Fibroblast of the aortic adventitia (primary cell): ENCODE measurements around the gene ARHGEF10L. TPM values are rescaled to one million over a fixed set of nuclear protein-coding genes. Genes with fewer than 3 reads are reported as not detected.

Experiments
- DNase-seq: peaks from one replicate; pipeline ENCODE4 v3.0.0-alpha.2; 2010; ENCODE audit warnings: low read depth
- H3K4me3 ChIP-seq: 2 replicates; pipeline ENCODE4 v1.5.1; 2011; ENCODE audit warnings: low read depth, mild to moderate bottlenecking, control low read depth, low read length, moderate library complexity
- total RNA-seq: library from RNA; depleted of rRNA; stranded (reverse); fragments of >200 nt; gene quantifications from 2 replicates; pipeline ENCODE4 v1.2.3, GENCODE V29; 2012; ENCODE audit warnings: low replicate concordance
- TF ChIP-seq, protein P1 (sequence below): IDR thresholded peaks from 2 replicates; pipeline ENCODE4 v1.5.1; 2011; ENCODE audit warnings: mild to moderate bottlenecking, low read length, control low read depth, inconsistent platforms; ENCODE audit not compliant: insufficient read depth

Gene ARHGEF10L
- total RNA-seq, 1 donor, result 23.9 TPM

DNA sequence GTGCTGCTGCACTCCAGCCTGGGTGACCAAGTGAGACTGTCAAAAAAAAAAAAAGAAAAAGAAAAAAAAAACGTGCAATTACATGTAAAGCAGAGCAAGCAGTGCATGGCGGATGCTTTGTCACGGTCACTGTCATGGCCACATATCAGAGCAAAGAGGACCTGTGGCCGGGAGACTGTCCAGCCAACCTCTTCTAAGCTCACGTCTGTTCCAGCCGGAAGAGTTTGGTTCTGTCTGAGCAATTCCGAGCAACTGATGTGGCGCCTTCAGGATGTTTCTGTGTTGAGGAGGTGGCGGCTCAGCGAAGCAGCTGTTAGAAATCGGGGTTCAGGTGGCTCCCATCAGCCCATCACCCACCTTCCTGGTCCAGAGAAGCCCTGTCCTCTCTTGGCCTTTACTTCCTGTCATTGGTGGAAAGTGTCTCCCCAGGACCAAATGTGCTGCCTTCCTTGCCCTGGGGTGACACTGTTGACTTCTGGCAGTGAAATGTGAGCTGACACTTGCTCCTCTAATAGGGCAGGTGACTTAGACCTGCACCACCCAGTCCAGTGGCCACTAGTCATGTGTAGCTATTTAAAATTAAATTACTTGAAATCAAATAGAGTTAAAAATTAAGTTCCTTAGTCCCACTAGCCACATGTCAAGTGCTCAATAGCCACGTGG, 59.9 kb downstream of the ARHGEF10L start:
- no peak for DNase-seq
- TF ChIP-seq, protein P1, sequence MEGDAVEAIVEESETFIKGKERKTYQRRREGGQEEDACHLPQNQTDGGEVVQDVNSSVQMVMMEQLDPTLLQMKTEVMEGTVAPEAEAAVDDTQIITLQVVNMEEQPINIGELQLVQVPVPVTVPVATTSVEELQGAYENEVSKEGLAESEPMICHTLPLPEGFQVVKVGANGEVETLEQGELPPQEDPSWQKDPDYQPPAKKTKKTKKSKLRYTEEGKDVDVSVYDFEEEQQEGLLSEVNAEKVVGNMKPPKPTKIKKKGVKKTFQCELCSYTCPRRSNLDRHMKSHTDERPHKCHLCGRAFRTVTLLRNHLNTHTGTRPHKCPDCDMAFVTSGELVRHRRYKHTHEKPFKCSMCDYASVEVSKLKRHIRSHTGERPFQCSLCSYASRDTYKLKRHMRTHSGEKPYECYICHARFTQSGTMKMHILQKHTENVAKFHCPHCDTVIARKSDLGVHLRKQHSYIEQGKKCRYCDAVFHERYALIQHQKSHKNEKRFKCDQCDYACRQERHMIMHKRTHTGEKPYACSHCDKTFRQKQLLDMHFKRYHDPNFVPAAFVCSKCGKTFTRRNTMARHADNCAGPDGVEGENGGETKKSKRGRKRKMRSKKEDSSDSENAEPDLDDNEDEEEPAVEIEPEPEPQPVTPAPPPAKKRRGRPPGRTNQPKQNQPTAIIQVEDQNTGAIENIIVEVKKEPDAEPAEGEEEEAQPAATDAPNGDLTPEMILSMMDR, result no peak
- H3K4me3 ChIP-seq, result no peak overlapping the region

- TF ChIP-seq, protein P1, result no peak
- no peak overlapping the region for H3K4me3 ChIP-seq
- DNase-seq, result no peak
These were observed 60.4 kb downstream of the ARHGEF10L start for GRCh38 chr1:17599954-17600300.

- no peak overlapping the region for H3K4me3 ChIP-seq
- DNase-seq, result no peak
- TF ChIP-seq, protein P1, result no peak
These were observed 60.8 kb downstream of the ARHGEF10L start for GRCh38 chr1:17600321-17600720.

DNA sequence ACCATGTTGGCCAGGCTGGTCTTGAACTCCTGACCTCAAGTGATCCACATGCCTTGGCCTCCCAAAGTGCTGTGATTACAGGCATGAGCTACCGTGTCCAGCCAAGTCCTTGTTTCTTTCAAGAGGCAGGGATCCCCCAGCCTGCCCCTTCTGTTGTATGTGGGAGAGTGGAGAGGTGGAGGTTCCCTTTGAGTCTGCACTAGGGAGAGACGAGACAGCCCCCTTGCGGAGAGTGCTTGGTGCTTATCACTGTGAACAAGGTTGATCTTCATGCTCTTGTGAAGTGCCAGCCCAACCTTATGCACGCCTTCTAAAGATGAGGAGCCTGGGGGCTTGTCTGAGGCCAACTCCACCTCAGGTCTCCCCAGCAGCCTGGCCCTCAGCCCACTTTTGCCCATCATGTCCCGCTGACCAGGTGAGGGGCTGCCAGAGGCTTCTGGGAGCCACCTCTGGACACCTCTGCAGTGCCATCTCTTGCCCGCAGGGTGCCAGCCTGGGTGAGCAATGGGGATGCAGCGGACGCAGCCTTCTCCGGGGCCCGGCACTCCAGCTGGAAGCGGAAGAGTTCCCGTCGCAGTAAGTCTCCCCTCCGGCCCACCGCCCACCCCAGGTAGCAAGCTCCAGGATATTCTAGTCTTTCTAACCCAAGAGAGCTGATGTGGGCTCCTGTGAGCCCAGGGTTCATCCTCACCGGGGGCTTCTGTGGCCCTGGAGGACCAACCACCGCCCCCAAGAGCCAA, 62.3 kb downstream of the ARHGEF10L start:
- DNase-seq, result no peak
- TF ChIP-seq, protein P1, result no peak
- no peak overlapping the region for H3K4me3 ChIP-seq

DNA sequence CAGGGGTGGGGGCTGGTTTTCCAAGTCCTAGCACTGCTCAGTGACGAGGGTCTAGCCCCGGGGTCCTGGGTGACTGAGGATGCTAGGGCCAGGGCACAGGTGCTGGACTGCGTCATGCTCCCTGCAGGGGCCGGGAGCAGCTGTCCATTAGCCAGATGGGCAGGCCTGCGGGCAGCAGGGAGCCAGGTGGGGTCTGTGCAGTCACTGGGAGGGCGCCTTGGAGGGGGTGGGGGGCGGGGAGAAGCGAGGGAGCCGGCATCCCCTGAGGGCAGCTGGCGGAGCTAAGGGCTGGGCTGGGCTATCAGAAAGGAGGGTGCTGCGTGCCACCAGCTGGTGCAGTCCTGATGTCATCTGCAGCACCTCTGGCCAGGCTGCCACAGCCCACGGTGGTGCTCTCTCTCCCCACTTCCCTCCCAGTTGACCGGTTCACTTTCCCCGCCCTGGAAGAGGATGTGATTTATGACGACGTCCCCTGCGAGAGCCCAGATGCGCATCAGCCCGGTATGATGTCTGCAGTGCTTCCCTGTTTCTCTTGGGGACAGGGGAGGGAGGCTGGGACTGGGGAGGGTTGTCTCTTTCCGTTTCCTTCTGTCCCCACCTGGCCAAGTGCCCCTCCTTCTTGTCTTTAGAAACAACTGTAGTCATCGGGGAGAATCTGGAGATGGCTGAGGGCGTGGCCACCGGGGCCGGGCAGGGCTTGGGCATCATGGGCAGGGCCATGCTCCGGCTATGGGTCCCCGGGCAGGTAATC, 63.8 kb downstream of the ARHGEF10L start:
- TF ChIP-seq, protein P1, result no peak
- DNase-seq, result no peak
- H3K4me3 ChIP-seq, result no peak overlapping the region

- peak; percentile 36 for DNase-seq
- TF ChIP-seq, protein P1, result no peak
- no peak overlapping the region for H3K4me3 ChIP-seq
These were observed 66.3 kb downstream of the ARHGEF10L start for GRCh38 chr1:17605582-17606344.
